Panc1 (cell line): ENCODE results near the gene CHST8.

Source experiments
- TF ChIP-seq, protein P1 (sequence below), 2 experiments: IDR thresholded peaks; 2 replicates each; pipeline ENCODE4 v1.6.1; 2011 to 2012; ENCODE audit warnings: low read depth in 2 of 2, control low read depth in 1 of 2, low read length in 1 of 2, mild to moderate bottlenecking in 1 of 2, moderate library complexity in 1 of 2; ENCODE audit not compliant: insufficient read depth in 1 of 2
- TF ChIP-seq, protein P2 (sequence below): fragments of 450-650 bp; IDR thresholded peaks from 2 replicates; pipeline ENCODE4 v1.5.1; 2017; ENCODE audit warnings: mild to moderate bottlenecking

DNA sequence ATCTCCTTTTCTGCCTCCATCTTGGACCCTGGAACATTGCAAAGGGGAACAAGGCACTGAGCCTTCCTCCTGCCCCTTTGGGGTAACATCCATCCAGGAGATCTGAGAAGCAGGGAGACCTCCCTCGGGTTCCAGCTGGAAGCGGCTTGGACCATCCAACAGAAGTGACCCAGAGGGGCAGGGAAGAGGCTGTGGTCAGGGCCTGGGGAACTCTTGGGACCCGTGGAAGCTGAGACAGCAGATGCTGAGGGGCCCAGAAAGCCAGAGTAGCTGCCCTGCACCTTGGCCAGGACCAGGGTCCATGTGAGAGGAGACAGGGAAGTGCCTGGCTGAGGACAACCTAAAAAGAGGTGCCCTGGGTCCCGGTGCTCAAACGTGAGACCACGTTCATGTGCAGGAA is 153.0 kb downstream of the CHST8 start:
- TF ChIP-seq, protein P1, sequence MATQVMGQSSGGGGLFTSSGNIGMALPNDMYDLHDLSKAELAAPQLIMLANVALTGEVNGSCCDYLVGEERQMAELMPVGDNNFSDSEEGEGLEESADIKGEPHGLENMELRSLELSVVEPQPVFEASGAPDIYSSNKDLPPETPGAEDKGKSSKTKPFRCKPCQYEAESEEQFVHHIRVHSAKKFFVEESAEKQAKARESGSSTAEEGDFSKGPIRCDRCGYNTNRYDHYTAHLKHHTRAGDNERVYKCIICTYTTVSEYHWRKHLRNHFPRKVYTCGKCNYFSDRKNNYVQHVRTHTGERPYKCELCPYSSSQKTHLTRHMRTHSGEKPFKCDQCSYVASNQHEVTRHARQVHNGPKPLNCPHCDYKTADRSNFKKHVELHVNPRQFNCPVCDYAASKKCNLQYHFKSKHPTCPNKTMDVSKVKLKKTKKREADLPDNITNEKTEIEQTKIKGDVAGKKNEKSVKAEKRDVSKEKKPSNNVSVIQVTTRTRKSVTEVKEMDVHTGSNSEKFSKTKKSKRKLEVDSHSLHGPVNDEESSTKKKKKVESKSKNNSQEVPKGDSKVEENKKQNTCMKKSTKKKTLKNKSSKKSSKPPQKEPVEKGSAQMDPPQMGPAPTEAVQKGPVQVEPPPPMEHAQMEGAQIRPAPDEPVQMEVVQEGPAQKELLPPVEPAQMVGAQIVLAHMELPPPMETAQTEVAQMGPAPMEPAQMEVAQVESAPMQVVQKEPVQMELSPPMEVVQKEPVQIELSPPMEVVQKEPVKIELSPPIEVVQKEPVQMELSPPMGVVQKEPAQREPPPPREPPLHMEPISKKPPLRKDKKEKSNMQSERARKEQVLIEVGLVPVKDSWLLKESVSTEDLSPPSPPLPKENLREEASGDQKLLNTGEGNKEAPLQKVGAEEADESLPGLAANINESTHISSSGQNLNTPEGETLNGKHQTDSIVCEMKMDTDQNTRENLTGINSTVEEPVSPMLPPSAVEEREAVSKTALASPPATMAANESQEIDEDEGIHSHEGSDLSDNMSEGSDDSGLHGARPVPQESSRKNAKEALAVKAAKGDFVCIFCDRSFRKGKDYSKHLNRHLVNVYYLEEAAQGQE (IDR thresholded peaks at IDR 0.05; ENCODE audit: insufficient read depth in 1 of 2, low read depth in 2 of 2, low read length in 1 of 2): no peak
- TF ChIP-seq, protein P2, sequence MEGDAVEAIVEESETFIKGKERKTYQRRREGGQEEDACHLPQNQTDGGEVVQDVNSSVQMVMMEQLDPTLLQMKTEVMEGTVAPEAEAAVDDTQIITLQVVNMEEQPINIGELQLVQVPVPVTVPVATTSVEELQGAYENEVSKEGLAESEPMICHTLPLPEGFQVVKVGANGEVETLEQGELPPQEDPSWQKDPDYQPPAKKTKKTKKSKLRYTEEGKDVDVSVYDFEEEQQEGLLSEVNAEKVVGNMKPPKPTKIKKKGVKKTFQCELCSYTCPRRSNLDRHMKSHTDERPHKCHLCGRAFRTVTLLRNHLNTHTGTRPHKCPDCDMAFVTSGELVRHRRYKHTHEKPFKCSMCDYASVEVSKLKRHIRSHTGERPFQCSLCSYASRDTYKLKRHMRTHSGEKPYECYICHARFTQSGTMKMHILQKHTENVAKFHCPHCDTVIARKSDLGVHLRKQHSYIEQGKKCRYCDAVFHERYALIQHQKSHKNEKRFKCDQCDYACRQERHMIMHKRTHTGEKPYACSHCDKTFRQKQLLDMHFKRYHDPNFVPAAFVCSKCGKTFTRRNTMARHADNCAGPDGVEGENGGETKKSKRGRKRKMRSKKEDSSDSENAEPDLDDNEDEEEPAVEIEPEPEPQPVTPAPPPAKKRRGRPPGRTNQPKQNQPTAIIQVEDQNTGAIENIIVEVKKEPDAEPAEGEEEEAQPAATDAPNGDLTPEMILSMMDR: no peak
